HG02763 (cell line): ENCODE results near the gene DCLRE1B.
"Not testable (repeated sequence)": the region's sequence is repeated elsewhere in the genome, so short reads cannot be mapped to it uniquely, and the experiment has no call there.

Source experiments
- ATAC-seq: cut with Tn5 transposase; IDR thresholded peaks from one replicate; pipeline ENCODE4 v1.9.1; 2021; ENCODE audit warnings: mild to moderate bottlenecking, moderate library complexity; ENCODE audit not compliant: unreplicated experiment

Gene DCLRE1B

DNA sequence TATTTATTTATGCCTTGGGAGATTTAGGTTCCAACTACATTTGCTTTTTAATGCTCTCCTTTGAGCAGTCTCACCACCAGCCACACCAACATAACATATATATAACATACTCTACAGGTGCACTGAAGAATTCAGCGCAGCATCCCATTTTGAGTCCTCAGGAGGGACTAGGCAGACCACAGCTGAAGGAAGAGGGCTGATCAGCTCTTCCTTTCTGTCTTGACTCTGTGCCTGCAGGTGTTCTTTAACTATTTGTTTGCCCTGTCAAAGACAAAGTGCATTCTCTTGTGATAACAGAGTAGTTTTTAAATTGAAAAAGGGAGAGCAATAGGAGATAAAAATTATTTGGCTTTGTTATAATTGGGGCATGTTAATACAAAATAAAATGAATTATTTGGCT is 41.0 kb downstream of the DCLRE1B start:
- ATAC-seq: no peak

DNA sequence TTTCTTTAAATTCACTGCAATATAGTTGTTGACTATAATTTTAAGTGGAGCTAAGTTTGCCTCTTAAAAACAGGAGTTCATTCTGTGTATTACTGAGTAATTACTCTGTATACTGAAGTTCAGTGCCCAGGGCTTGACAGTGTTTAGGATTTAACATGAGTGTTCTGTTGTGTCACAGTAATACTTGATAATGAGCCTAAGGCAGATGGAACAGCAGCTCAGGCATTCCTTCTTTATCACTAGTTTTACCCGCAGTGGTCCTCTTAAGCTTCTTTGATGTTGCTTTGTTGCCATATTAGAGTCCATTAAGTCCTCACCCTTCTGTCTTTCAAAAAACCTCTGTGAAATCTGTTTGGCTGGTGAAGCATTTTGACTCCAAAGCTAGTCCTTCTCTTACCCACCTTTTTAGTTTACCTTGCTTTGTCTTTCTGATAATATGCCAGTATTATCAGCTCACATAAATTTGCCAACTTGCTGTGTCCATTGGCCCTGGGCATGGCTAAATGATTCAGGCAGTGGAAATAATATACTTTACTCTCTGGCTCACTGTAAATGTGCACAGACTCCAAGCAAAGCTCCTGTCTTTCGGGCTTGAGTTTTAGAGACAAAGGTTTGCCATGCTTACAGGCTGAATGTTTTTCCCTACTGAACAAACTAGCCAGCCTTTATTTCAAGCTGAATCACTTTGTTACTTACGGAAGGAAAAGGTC is 41.7 kb downstream of the DCLRE1B start:
- ATAC-seq: no peak

DNA sequence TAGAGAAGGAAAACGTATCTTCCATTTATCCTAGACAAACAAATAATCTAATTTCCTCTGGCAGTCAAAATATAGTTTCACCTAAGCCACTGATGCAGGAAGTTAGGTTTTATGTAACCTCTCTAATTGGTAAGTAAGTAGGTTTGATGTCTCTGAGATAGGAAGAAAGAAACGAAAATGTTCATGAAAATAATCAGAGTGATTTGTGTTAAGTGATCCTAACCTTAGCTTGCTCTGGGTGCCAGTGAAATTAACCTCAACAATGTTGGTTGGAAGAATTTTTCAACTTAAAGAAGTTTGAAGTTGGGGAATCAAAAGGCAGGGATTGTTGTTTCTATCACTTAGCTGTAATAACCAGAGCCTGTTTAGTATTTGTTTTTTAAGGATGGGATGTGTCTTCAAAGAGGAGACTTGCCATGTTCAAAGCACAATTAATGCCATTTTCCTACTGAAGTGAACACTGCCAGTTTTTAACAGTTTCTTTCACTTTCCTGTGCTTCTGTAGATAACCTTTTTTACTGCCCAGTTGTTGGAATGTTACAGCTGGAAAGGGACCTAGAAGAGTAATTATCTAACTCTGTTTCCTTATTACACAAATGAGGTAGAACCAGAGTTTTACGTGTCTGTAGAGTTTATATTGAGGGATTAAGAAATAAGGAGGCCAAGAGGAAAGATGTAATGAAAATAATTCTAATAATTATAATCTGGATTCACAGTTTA is 42.4 kb downstream of the DCLRE1B start:
- no peak for ATAC-seq

DNA sequence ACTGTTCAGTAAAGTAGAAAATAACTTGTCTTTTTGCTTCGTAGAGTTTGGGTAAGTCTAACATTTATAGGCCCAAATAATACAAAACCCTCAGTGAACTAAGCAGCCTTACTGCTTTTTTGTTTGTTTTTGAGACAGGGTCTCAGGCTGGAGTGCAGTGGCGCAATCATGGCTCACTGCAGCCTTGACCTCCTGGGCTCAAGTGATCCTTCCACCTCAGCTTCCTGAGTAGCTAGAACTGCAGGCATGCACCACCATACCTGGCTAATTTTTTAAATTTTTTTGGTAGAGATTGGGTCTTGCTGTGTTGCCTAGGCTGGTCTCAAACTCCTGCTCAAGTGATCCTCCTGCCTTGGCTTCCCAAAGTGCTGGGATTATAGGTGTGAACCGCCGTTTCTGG is 43.0 kb downstream of the DCLRE1B start:
- ATAC-seq: not testable (repeated sequence)

DNA sequence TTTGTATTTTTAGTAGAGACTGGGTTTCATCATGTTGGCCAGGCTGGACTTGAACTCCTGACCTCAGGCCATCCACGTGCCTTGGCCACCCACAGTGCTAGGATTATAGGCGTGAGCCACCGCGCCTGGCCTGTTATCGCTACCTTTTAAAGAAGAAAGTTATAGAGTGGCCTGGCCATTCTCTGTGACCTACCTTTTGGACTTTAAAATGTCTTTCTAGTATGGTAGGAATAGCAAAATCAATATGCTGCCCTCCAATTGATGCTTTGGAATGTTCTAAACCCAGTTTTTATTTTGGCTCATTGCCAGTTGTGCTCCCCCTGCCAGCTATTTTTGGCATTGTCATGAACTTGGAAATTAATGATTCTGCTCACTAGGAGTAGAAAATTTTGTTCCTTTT is 43.9 kb downstream of the DCLRE1B start:
- ATAC-seq: no peak

DNA sequence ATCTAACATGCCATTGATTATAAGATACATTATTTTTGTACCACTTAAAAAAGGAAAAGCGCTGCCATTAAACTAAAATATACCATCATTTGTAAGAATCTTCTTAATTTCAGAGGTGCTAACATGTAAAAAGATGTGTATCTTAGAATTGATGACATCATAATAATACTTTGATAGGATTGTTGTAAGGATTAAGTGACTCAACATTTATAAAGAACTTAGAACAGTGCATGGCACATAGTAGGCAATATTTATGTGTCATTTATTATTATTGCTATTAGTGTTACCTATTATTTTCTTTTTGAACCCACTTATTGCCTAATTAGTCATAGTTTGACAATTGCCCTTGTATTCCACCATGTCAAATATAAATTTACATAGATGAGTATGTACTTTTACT is 45.8 kb downstream of the DCLRE1B start:
- no peak for ATAC-seq

DNA sequence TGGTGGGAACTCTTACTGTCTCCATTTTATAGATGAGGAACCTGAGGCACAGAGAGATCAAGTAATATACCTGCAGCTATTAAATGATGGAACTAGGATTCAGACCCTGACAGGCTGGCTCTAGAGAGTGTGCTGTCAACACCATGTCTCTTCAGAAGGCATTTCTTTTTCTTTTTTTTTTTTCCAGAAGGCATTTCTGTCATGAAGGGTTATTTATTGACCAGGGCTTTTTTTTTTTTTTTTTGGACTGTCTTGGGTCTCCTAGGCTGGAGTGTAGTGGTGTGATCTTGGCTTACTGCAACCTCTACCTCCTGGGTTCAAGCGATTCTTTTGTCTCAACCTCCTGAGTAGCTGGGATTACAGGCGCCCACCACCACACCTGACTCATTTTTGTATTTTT is 46.6 kb downstream of the DCLRE1B start:
- ATAC-seq: no peak

DNA sequence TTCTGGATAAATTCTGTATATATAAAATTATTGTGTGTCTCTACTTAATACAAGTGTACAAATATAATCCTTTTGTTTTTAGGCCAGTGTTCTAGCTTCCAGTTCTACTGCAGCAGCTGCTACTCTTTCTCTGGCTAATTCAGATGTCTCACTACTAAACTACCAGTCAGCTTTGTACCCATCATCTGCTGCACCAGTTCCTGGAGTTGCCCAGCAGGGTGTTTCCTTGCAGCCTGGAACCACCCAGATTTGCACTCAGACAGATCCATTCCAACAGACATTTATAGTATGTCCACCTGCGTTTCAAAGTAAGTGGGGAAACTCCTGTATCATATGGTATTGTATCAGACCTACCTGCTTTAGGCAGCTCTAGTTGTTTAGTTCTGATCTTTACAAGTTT is 52.9 kb downstream of the DCLRE1B start:
- ATAC-seq: no peak

DNA sequence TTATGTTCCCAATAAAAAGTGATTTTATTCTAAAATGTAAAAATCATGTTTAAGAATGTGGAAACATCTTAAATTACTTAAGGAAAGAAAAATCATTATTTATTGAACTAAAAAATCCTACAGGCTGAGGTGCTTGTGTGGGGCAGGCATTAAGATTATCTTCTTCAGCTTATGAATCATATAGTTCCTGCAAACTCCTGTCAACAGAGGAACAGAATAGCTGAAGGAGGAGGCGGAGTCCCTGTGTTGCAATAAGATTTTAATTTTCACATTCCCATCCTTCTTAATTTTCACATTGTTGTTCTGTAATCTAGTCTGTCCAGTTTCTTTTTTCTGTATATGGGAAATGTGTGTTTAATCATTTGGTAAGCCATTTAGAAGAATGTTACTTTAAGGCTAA is 53.6 kb downstream of the DCLRE1B start:
- no peak for ATAC-seq

DNA sequence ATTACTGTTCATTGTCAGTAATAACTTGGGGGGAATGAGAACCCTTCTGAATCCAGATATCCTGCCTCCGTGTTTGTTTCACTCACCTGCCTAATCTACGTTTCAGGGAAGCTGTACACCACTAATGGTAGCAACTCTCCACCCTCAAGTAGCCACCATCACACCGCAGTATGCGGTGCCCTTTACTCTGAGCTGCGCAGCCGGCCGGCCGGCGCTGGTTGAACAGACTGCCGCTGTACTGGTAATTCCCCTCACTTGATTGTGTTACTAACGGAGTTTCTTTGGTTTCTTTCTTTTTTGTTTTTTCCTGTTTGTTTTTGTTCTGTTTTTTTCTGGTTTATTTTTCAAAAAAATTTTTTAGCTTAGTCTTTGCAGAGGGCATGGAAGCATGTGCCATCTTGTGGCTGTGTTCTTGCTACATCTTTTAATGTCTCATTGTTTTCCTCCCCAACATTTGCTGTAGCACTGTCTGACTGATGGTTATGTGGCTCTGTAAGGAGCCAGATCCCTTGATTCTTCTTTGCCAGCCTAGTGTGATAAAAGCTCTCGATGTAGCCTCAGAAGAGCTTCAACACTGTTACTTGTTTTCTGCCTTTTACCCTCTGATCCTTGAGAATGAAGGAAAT is 58.3 kb downstream of the DCLRE1B start:
- ATAC-seq: no peak
